Mesendoderm (in vitro differentiated cells): ENCODE measurements around the gene DPP3.
A peak's percentile ranks its signal among the peaks of the same experiment; 100 is the strongest.

Experiments
- DNase-seq: peaks from one replicate; pipeline ENCODE4 v3.0.0; 2013
- H2AK5ac ChIP-seq: 2 replicates; pipeline ENCODE4 v1.6.1; 2013; ENCODE audit warnings: low read length, inconsistent platforms
- H2BK120ac ChIP-seq: 2 replicates; pipeline ENCODE4 v1.6.1; 2013; ENCODE audit warnings: low read depth, mild to moderate bottlenecking, low read length, moderate library complexity, mixed read lengths
- H2BK15ac ChIP-seq: replicated peaks from 2 replicates; pipeline ENCODE4 v1.6.1; 2013; ENCODE audit warnings: low read depth, mild to moderate bottlenecking, moderate library complexity
- H2BK5ac ChIP-seq: 2 replicates; pipeline ENCODE4 v1.6.1; 2013; ENCODE audit warnings: low read length, inconsistent platforms
- H3K18ac ChIP-seq: 2 replicates; pipeline ENCODE4 v1.6.1; 2013; ENCODE audit warnings: mild to moderate bottlenecking, low read length, mixed read lengths
- H3K23ac ChIP-seq: one replicate; pipeline ENCODE4 v1.6.1; 2013; ENCODE audit warnings: low read length
- H3K27ac ChIP-seq: 2 replicates; pipeline ENCODE4 v1.5.1; 2013; ENCODE audit warnings: low read depth, mild to moderate bottlenecking, inconsistent platforms, low read length, moderate library complexity
- H3K27me3 ChIP-seq: 2 replicates; pipeline ENCODE4 v1.6.1; 2013; ENCODE audit warnings: low read length, control low read depth, mild to moderate bottlenecking, inconsistent platforms; ENCODE audit not compliant: insufficient read depth, poor library complexity
- H3K36me3 ChIP-seq: 2 replicates; pipeline ENCODE4 v1.6.1; 2013; ENCODE audit warnings: low read length, inconsistent platforms; ENCODE audit not compliant: control insufficient read depth, insufficient read depth
- H3K4ac ChIP-seq: one replicate; pipeline ENCODE4 v1.6.1; 2013; ENCODE audit warnings: low read depth, mild to moderate bottlenecking, low read length, moderate library complexity
- H3K4me1 ChIP-seq: 2 replicates; pipeline ENCODE4 v1.6.1; 2013; ENCODE audit warnings: low read depth, low read length, inconsistent platforms; ENCODE audit not compliant: control insufficient read depth
- H3K4me2 ChIP-seq: 2 replicates; pipeline ENCODE4 v1.6.1; 2013; ENCODE audit warnings: low read length
- H3K4me3 ChIP-seq: 2 replicates; pipeline ENCODE4 v1.5.1; 2013; ENCODE audit warnings: mild to moderate bottlenecking, low read length
- H3K56ac ChIP-seq: one replicate; pipeline ENCODE4 v1.6.1; 2013; ENCODE audit warnings: low read length
- H3K79me1 ChIP-seq: 2 replicates; pipeline ENCODE4 v1.6.1; 2013; ENCODE audit warnings: low read length, inconsistent platforms
- H3K79me2 ChIP-seq: 2 replicates; pipeline ENCODE4 v1.6.1; 2013; ENCODE audit warnings: mild to moderate bottlenecking, low read length; ENCODE audit not compliant: control insufficient read depth, insufficient read depth
- H3K9ac ChIP-seq: 2 replicates; pipeline ENCODE4 v1.6.1; 2013; ENCODE audit warnings: low read length, inconsistent platforms
- H4K5ac ChIP-seq: one replicate; pipeline ENCODE4 v1.6.1; 2013; ENCODE audit warnings: low read length
- H4K8ac ChIP-seq: one replicate; pipeline ENCODE4 v1.6.1; 2013; ENCODE audit warnings: low read depth, mild to moderate bottlenecking, control low read depth, low read length, moderate library complexity
- WGBS: extraction: QIAGEN DNeasy Blood & Tissue Kit; methylation state at CpG from one replicate; pipeline ENCODE4 v1.1.7; 2013; ENCODE audit warnings: low lambda C conversion rate, missing lambda C conversion rate; ENCODE audit not compliant: insufficient coverage; ENCODE audit errors: extremely low coverage; 5-methylcytosine and 5-hydroxymethylcytosine counted together

The DPP3 gene

GRCh38 chr11:66510271-66510989 is 30.2 kb downstream of the DPP3 start, which contains the start of gene BBS1:
Gene BBS1 (plus strand): TSS chr11:66510635. CDS start chr11:66510660, 25 bp downstream.
- H3K56ac ChIP-seq = peak within 1 kb of the TSS; percentile 92
- H2BK5ac ChIP-seq = no peak within 1 kb of the TSS
- peak within 1 kb of the TSS; percentile 72 for H3K27ac ChIP-seq
- H3K36me3 ChIP-seq = peaks cover 3% of the 10 kb centered on the region
- no peak within 1 kb of the TSS for H3K23ac ChIP-seq
- H3K79me1 ChIP-seq = peaks cover 6% of the 10 kb centered on the region
- H2BK15ac ChIP-seq = no peak within 1 kb of the TSS
- peak; percentile 96 for DNase-seq
- no peaks in the 10 kb centered on the region for H3K27me3 ChIP-seq
- no CpG with 5 or more reads among the region's 31 CpGs for WGBS
- H3K4me3 ChIP-seq = peak within 1 kb of the TSS; percentile 99
- H3K18ac ChIP-seq = no peak within 1 kb of the TSS
- H3K79me2 ChIP-seq = peaks cover 3% of the 10 kb centered on the region
- H2BK120ac ChIP-seq = no peak within 1 kb of the TSS
- peak within 1 kb of the TSS; percentile 58 for H4K8ac ChIP-seq
- no peak within 1 kb of the TSS for H3K4ac ChIP-seq
- peak within 1 kb of the TSS; percentile 56 for H4K5ac ChIP-seq
- H3K9ac ChIP-seq = peak within 1 kb of the TSS; percentile 89
- no peaks in the 10 kb centered on the region for H3K4me1 ChIP-seq
- H3K4me2 ChIP-seq = peak within 1 kb of the TSS; percentile 100
- H2AK5ac ChIP-seq = peak within 1 kb of the TSS; percentile 24

DNA sequence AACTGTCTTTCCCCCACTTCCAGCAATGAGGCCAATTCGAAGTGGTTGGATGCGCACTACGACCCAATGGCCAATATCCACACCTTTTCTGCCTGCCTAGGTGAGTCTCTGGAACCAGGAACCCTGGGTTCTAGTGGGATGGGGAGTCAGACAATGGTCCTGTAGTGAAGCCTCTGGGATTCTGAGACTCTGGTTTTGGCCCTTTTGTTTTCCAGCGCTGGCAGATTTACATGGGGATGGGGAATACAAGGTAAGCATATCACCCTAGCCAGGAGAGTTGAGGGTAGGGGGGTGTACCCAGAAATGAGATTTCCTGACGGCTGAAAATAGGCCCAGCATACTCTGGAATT is 30.7 kb downstream of the DPP3 start:
- Histone ChIP-seq H3K9ac (peak overlapping the region; percentile 89), H4K5ac (peak overlapping the region; percentile 56)
- no CpG with 5 or more reads among the region's 5 CpGs for WGBS

DNA sequence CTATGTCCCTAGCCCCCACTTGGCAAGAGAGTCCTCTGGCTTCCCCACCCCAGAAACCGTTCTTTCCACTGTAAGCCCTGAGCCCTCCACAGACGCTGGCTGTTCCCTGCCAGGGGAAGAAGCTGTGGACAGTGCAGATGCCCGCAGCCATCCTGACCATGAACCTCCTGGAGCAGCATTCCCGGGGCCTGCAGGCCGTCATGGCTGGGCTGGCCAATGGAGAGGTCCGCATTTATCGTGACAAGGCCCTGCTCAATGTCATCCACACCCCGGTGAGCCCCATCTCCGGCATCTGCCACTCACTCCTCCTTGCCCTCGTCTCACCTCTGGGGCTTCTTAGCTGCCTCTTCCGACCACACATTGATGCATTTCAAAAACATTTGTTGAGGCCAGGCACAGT is 43.4 kb downstream of the DPP3 start:
- Histone ChIP-seq H2BK15ac (no peak overlapping the region), H3K56ac (no peak overlapping the region), H3K36me3 (peaks cover 2% of the 10 kb centered on the region), H2BK5ac (no peak overlapping the region), H3K23ac (no peak overlapping the region), H3K4ac (no peak overlapping the region), H3K18ac (no peak overlapping the region), H4K8ac (no peak overlapping the region), H2BK120ac (no peak overlapping the region), H3K4me3 (no peak overlapping the region), H4K5ac (no peak overlapping the region), H3K4me2 (no peak overlapping the region), H3K27me3 (no peaks in the 10 kb centered on the region), H3K4me1 (no peaks in the 10 kb centered on the region), H3K79me1 (no peaks in the 10 kb centered on the region), H3K79me2 (no peaks in the 10 kb centered on the region), H2AK5ac (no peak overlapping the region), H3K27ac (no peak overlapping the region), H3K9ac (no peak overlapping the region)
- DNase-seq = no peak
- WGBS = no CpG with 5 or more reads among the region's 11 CpGs

More for the DNA sequence above, 30.7 kb downstream of the DPP3 start:
- Histone ChIP-seq H2BK15ac (no peak overlapping the region), H4K8ac (peak overlapping the region; percentile 58), H2BK120ac (no peak overlapping the region), H3K56ac (peak overlapping the region; percentile 92), H3K4ac (no peak overlapping the region), H2BK5ac (no peak overlapping the region), H2AK5ac (peak overlapping the region; percentile 24), H3K79me2 (peaks cover 3% of the 10 kb centered on the region), H3K79me1 (peaks cover 6% of the 10 kb centered on the region), H3K36me3 (peaks cover 3% of the 10 kb centered on the region), H3K27me3 (no peaks in the 10 kb centered on the region), H3K18ac (no peak overlapping the region), H3K23ac (no peak overlapping the region), H3K4me1 (no peaks in the 10 kb centered on the region), H3K27ac (no peak overlapping the region), H3K4me3 (peak overlapping the region; percentile 99), H3K4me2 (peak overlapping the region; percentile 100)
- DNase-seq = no peak

- H3K18ac ChIP-seq = no peak overlapping the region
- no peak overlapping the region for H3K27ac ChIP-seq
- H4K8ac ChIP-seq = no peak overlapping the region
- H3K9ac ChIP-seq = no peak overlapping the region
- no peaks in the 10 kb centered on the region for H3K79me2 ChIP-seq
- H2BK5ac ChIP-seq = no peak overlapping the region
- H2BK15ac ChIP-seq = no peak overlapping the region
- H3K79me1 ChIP-seq = no peaks in the 10 kb centered on the region
- H3K4me3 ChIP-seq = no peak overlapping the region
- H3K27me3 ChIP-seq = no peaks in the 10 kb centered on the region
- H3K56ac ChIP-seq = no peak overlapping the region
- DNase-seq = no peak
- no peak overlapping the region for H2AK5ac ChIP-seq
- H3K36me3 ChIP-seq = peaks cover under 1% of the 10 kb centered on the region
- H3K23ac ChIP-seq = no peak overlapping the region
- H3K4me1 ChIP-seq = no peaks in the 10 kb centered on the region
- no CpG with 5 or more reads among the region's 10 CpGs for WGBS
- H2BK120ac ChIP-seq = no peak overlapping the region
- H3K4ac ChIP-seq = no peak overlapping the region
- no peak overlapping the region for H3K4me2 ChIP-seq
- no peak overlapping the region for H4K5ac ChIP-seq
Observed at GRCh38 chr11:66524304-66525040, 44.2 kb downstream of the DPP3 start.

GRCh38 chr11:66529069-66529468 is 48.8 kb downstream of the DPP3 start:
- Histone ChIP-seq H3K56ac (peak overlapping the region; percentile 42), H4K5ac (no peak overlapping the region), H3K79me1 (no peaks in the 10 kb centered on the region), H3K36me3 (no peaks in the 10 kb centered on the region), H2BK120ac (no peak overlapping the region), H3K4ac (no peak overlapping the region), H3K4me3 (no peak overlapping the region), H3K4me2 (no peak overlapping the region), H3K27ac (no peak overlapping the region), H3K9ac (no peak overlapping the region), H3K79me2 (no peaks in the 10 kb centered on the region), H4K8ac (no peak overlapping the region), H2AK5ac (no peak overlapping the region), H3K27me3 (no peaks in the 10 kb centered on the region), H3K4me1 (no peaks in the 10 kb centered on the region), H2BK5ac (no peak overlapping the region), H3K18ac (no peak overlapping the region), H3K23ac (no peak overlapping the region), H2BK15ac (no peak overlapping the region)
- no CpG with 5 or more reads among the region's 10 CpGs for WGBS
- DNase-seq = peak; percentile 50
